Kidney epithelial cell (primary cell): ENCODE data around the gene SCD. TPM values are rescaled to one million over a fixed set of nuclear protein-coding genes. Genes with fewer than 3 reads are reported as not detected.
"Not testable (repeated sequence)": the region's sequence is repeated elsewhere in the genome, so short reads cannot be mapped to it uniquely, and the experiment has no call there.

Experiments
- DNase-seq: peaks from one replicate; pipeline ENCODE4 v3.0.0-alpha.2; 2010; ENCODE audit warnings: low read depth
- H3K27me3 ChIP-seq: 2 replicates; pipeline ENCODE4 v1.6.0; 2011; ENCODE audit warnings: low read length; ENCODE audit not compliant: control insufficient read depth, insufficient read depth
- H3K36me3 ChIP-seq: 2 replicates; pipeline ENCODE4 v1.5.1; 2011; ENCODE audit warnings: low read length; ENCODE audit not compliant: control insufficient read depth, insufficient read depth
- H3K4me3 ChIP-seq: 2 replicates; pipeline ENCODE4 v1.5.1; 2011; ENCODE audit warnings: low read depth, mild to moderate bottlenecking, control low read depth, low read length
- CTCF ChIP-seq: IDR thresholded peaks from 2 replicates; pipeline ENCODE4 v1.5.1; 2011; ENCODE audit warnings: mild to moderate bottlenecking, moderate library complexity, low read length, control low read depth, inconsistent platforms; ENCODE audit not compliant: insufficient read depth, poor library complexity, severe bottlenecking
- total RNA-seq: library from RNA; depleted of rRNA; stranded (reverse); fragments of >200 nt; gene quantifications from 2 replicates; pipeline ENCODE4 v1.2.3, GENCODE V29; 2015

SCD gene
- total RNA-seq, 1 donor from 2014 or later, result 288 TPM

- no peak for TF ChIP-seq CTCF
- H3K27me3 ChIP-seq, result no peaks in the 10 kb centered on the region
- DNase-seq, result no peak
- no peak overlapping the region for H3K4me3 ChIP-seq
- no peaks in the 10 kb centered on the region for H3K36me3 ChIP-seq
These were observed 23.9 kb downstream of the SCD start for GRCh38 chr10:100370714-100371481.

- TF ChIP-seq CTCF, result no peak
- DNase-seq, result no peak
- no peaks in the 10 kb centered on the region for H3K27me3 ChIP-seq
- no peaks in the 10 kb centered on the region for H3K36me3 ChIP-seq
- no peak overlapping the region for H3K4me3 ChIP-seq
These were observed 24.5 kb downstream of the SCD start for GRCh38 chr10:100371482-100372027.

GRCh38 chr10:100372415-100373297 lies 25.6 kb downstream of the SCD start:
- no peak for DNase-seq
- TF ChIP-seq CTCF, result no peak
- Histone ChIP-seq H3K4me3 (peak overlapping the region; percentile 36), H3K36me3 (no peaks in the 10 kb centered on the region), H3K27me3 (no peaks in the 10 kb centered on the region)

GRCh38 chr10:100373298-100374199 lies 26.5 kb downstream of the SCD start:
- DNase-seq, result peak; percentile 100
- Histone ChIP-seq H3K4me3 (peak overlapping the region; percentile 55), H3K36me3 (no peaks in the 10 kb centered on the region), H3K27me3 (no peaks in the 10 kb centered on the region)
- TF ChIP-seq CTCF, result no peak

GRCh38 chr10:100374200-100374655 lies 27.2 kb downstream of the SCD start:
- H3K4me3 ChIP-seq, result peak overlapping the region; percentile 55

GRCh38 chr10:100374677-100375353 lies 27.8 kb downstream of the SCD start:
- not testable (repeated sequence) for H3K27me3 ChIP-seq, DNase-seq, H3K36me3 ChIP-seq
- peak overlapping the region; percentile 55 for H3K4me3 ChIP-seq

More at GRCh38 chr10:100374200-100374655, 27.2 kb downstream of the SCD start:
- DNase-seq, result no peak
- no peaks in the 10 kb centered on the region for H3K36me3 ChIP-seq
- TF ChIP-seq CTCF, result no peak
- H3K27me3 ChIP-seq, result no peaks in the 10 kb centered on the region

- not testable (repeated sequence) for H3K36me3 ChIP-seq, H3K27me3 ChIP-seq, H3K4me3 ChIP-seq, DNase-seq
These were observed 29.6 kb downstream of the SCD start for GRCh38 chr10:100376656-100377055.
